Parathyroid adenoma (tissue), 2 donors: ENCODE measurements around the gene ZNF335.
"Not testable (repeated sequence)": the region's sequence is repeated elsewhere in the genome, so short reads cannot be mapped to it uniquely, and the experiment has no call there.

Experiments used
- H2AFZ ChIP-seq: fragments of 300-600 bp; sonication (generic); one replicate; pipeline ENCODE4 v1.7.0; 2017; ENCODE audit warnings: antibody characterized with exemption, mild to moderate bottlenecking
- H3K27ac ChIP-seq: fragments of 300-600 bp; sonication (generic); one replicate; pipeline ENCODE4 v1.7.0; 2017
- H3K27me3 ChIP-seq: fragments of 300-600 bp; sonication (generic); one replicate; pipeline ENCODE4 v1.7.0; 2017; ENCODE audit warnings: low read length; ENCODE audit not compliant: control insufficient read depth, insufficient read depth
- H3K36me3 ChIP-seq: fragments of 300-600 bp; sonication (generic); one replicate; pipeline ENCODE4 v1.7.0; 2017; ENCODE audit warnings: low read length; ENCODE audit not compliant: control insufficient read depth, insufficient read depth
- H3K4me1 ChIP-seq: fragments of 300-600 bp; sonication (generic); one replicate; pipeline ENCODE4 v1.7.0; 2017; ENCODE audit warnings: control low read depth
- H3K4me2 ChIP-seq: fragments of 300-600 bp; sonication (generic); one replicate; pipeline ENCODE4 v1.7.0; 2017; ENCODE audit warnings: low read length
- H3K4me3 ChIP-seq: fragments of 300-600 bp; sonication (generic); one replicate; pipeline ENCODE4 v1.7.0; 2017; ENCODE audit warnings: low read depth, low read length
- H3K79me2 ChIP-seq: fragments of 300-600 bp; sonication (generic); one replicate; pipeline ENCODE4 v1.7.0; 2017; ENCODE audit warnings: control low read depth
- H3K9ac ChIP-seq: fragments of 300-600 bp; sonication (generic); one replicate; pipeline ENCODE4 v1.7.0; 2017; ENCODE audit warnings: mild to moderate bottlenecking
- H3K9me3 ChIP-seq: fragments of 300-600 bp; sonication (generic); one replicate; pipeline ENCODE4 v1.7.0; 2017; ENCODE audit warnings: low read length; ENCODE audit not compliant: control insufficient read depth
- CTCF ChIP-seq: fragments of 300-600 bp; sonication (generic); IDR thresholded peaks from one replicate; pipeline ENCODE4 v1.7.0; 2017; ENCODE audit warnings: antibody characterized with exemption, mild to moderate bottlenecking
- donor health status: primary hyperparathyroidism.

The ZNF335 gene

GRCh38 chr20:45935416-45936046 is 36.5 kb downstream of the ZNF335 start:
- H3K27me3 ChIP-seq: no peaks in the 10 kb centered on the region

GRCh38 chr20:45934586-45935415 is 37.2 kb downstream of the ZNF335 start, which contains the start of gene PCIF1:
TSS of gene PCIF1 (plus strand) at chr20:45934683. CDS start at chr20:45939000, 4,317 bp downstream.
- Histone ChIP-seq H3K4me1 (peaks cover 5% of the 10 kb centered on the region), H3K9me3 (no peaks in the 10 kb centered on the region), H3K79me2 (peaks cover 9% of the 10 kb centered on the region), H3K27me3 (no peaks in the 10 kb centered on the region), H3K4me2 (peak within 1 kb of the TSS; percentile 82), H3K4me3 (peak within 1 kb of the TSS; percentile 97), H3K9ac (peak within 1 kb of the TSS; percentile 91), H2AFZ (peak within 1 kb of the TSS; percentile 83), H3K27ac (peak within 1 kb of the TSS; percentile 95), H3K36me3 (no peaks in the 10 kb centered on the region)
- peak; percentile 19 for TF ChIP-seq CTCF

More at GRCh38 chr20:45935416-45936046, 36.5 kb downstream of the ZNF335 start:
- no peak for TF ChIP-seq CTCF
- Histone ChIP-seq H3K27ac (peak overlapping the region; percentile 80), H2AFZ (peak overlapping the region; percentile 72), H3K4me3 (peak overlapping the region; percentile 97), H3K9ac (no peak overlapping the region), H3K9me3 (no peaks in the 10 kb centered on the region), H3K4me1 (peaks cover 5% of the 10 kb centered on the region), H3K4me2 (peak overlapping the region; percentile 82), H3K79me2 (peaks cover 9% of the 10 kb centered on the region), H3K36me3 (no peaks in the 10 kb centered on the region)

- no peak for TF ChIP-seq CTCF
- H3K79me2 ChIP-seq: peaks cover 5% of the 10 kb centered on the region
- H2AFZ ChIP-seq: peak overlapping the region; percentile 83
- H3K27me3 ChIP-seq: no peaks in the 10 kb centered on the region
- H3K4me3 ChIP-seq: peak overlapping the region; percentile 97
- peaks cover 5% of the 10 kb centered on the region for H3K4me1 ChIP-seq
- H3K9me3 ChIP-seq: no peaks in the 10 kb centered on the region
- peak overlapping the region; percentile 73 for H3K4me2 ChIP-seq
- H3K9ac ChIP-seq: peak overlapping the region; percentile 91
- no peaks in the 10 kb centered on the region for H3K36me3 ChIP-seq
- peak overlapping the region; percentile 95 for H3K27ac ChIP-seq
These were observed 37.9 kb downstream of the ZNF335 start for GRCh38 chr20:45934046-45934585.

GRCh38 chr20:45933266-45934045 is 38.5 kb downstream of the ZNF335 start:
- Histone ChIP-seq H3K79me2 (peaks cover 5% of the 10 kb centered on the region), H2AFZ (peak overlapping the region; percentile 83), H3K9ac (peak overlapping the region; percentile 91), H3K27ac (peak overlapping the region; percentile 95), H3K9me3 (no peaks in the 10 kb centered on the region), H3K4me1 (peaks cover 5% of the 10 kb centered on the region), H3K4me2 (peak overlapping the region; percentile 73), H3K27me3 (no peaks in the 10 kb centered on the region), H3K4me3 (peak overlapping the region; percentile 97), H3K36me3 (no peaks in the 10 kb centered on the region)
- peak; percentile 41 for TF ChIP-seq CTCF

- not testable (repeated sequence) for H3K4me3 ChIP-seq, H3K79me2 ChIP-seq, H2AFZ ChIP-seq, H3K27ac ChIP-seq, H3K36me3 ChIP-seq, H3K27me3 ChIP-seq, H3K4me1 ChIP-seq, H3K9ac ChIP-seq, H3K9me3 ChIP-seq, H3K4me2 ChIP-seq
These were observed 40.3 kb downstream of the ZNF335 start for GRCh38 chr20:45931680-45932079.
